ENCODE results near the gene CBLB.

Gene CBLB

DNA sequence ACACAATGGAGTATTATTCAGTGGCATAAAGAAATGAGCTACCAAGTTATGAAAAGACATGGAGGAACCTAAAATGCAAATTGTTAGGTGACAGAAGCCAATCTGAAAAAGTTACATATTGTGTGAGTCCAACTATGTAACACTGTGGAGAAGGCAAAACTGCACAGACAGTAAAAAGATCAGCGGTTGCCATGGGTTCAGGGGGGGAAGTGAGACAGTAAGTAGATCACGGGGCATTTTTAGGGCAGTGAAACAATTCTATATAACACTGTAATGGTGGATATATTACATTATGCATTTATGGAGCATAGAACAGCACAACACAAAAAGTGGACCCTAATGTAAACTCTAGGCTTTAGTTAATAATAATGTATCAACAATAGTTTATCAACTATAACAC, 17.6 kb downstream of the CBLB start:
- no peak overlapping the region for H3K4me3 ChIP-seq (ENCODE audit: low read length)
- DNase-seq (ENCODE audit: low read depth, low spot score), result no peak

- no peak overlapping the region for H3K4me3 ChIP-seq (ENCODE audit: low read length)
- DNase-seq (ENCODE audit: low read depth, low spot score), result no peak
These were observed 18.2 kb downstream of the CBLB start for GRCh38 chr3:105850593-105850992.

DNA sequence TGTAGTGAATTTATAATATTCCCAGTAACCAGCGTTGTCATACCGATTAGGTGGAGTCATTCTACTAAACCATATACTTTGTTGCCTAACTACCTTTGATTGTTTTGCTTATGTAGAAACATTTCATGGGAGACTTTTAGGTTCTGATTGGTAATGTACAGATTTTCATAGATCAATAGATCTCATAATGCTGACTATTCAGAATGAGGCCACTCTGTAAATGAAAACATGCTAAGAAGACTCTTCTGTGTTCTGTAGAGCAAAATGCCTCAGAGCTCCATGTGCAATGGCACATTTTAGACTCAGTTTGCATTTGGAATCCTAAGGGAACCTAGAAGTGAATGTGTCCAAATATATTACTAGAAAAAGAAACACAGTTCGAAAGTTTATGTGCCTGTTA, 20.0 kb downstream of the CBLB start:
- no peak overlapping the region for H3K4me3 ChIP-seq (ENCODE audit: low read length)
- DNase-seq (ENCODE audit: low read depth, low spot score), result no peak

DNA sequence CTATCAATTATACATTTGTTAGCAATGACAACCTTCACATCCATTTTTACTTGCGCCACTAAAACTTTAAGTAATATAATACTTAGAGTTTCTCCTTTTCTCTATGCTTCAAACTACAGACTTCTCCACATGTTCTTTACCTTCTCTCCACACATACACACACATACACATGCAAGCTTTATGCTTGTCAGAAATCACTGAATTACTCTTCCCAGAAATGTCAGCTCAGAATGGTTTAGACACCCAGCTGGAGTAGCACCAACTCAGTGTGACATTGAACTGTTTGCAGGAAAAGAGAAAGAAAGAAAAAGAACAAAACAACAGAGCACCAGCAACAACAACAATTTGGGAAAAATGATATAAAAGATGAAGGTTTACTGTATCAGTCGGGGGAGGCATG, 20.9 kb downstream of the CBLB start:
- no peak for DNase-seq (ENCODE audit: low read depth, low spot score)
- H3K4me3 ChIP-seq (ENCODE audit: low read length), result no peak overlapping the region

DNA sequence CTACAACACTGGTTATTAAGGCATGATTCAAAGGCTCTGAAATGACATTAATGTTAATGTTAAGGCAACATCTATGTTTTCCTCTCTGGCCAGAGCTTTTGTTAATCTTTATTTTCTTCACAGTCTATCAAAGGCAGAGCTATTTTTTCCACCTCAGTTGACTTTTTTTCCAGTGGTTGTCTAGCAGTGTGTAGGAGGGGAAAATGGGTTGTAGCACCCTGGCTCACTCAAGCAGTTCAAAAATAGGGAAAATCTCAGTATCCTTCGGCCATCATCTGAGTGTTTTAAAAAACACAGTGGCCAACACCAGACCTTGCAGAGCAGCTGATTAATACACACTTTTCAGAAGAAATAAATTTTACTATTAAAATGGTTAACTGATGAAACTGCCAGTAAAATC, 21.4 kb downstream of the CBLB start:
- no peak for DNase-seq (ENCODE audit: low read depth, low spot score)
- H3K4me3 ChIP-seq (ENCODE audit: low read length), result no peak overlapping the region

DNA sequence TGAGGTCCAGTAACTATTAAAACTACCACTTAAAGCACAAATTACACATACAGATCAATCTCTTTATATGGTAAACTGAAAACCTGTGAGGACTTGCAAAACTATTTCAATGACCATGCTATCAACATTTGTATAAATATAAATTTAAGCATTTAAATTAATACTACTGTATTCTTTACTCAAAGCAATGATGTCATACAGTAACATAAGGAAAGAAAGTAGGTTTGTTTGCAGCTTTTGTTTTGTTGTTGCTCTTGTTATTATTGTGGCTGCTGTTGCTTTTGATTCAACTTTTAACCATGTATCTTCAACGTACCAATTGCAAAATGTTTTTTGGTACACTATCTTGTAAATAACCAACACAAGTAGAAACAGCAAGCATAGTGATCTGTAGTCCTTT, 22.0 kb downstream of the CBLB start:
- DNase-seq (ENCODE audit: low read depth, low spot score), result no peak
- H3K4me3 ChIP-seq (ENCODE audit: low read length), result no peak overlapping the region

GRCh38 chr3:105845488-105845887, 23.3 kb downstream of the CBLB start:
- no peak for DNase-seq (ENCODE audit: low read depth, low spot score)

DNA sequence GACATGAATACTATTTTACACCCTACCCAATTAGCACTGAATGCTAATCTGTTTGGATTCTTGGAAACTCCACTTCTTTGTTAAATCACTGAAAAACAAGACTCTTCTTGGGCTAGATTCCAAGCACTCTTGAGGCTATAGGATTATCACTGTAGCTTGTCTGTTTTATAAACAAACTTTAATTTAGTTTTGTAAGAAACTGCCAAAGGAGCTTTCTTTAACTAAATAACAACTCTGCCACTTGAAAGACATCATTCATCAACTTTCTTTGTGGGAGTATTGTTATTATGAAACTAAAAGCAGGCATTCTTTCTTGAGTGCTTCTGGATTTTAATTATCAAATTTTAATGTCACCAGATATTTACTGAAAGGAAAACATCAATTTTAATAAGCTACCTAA, 24.1 kb downstream of the CBLB start:
- no peak overlapping the region for H3K4me3 ChIP-seq (ENCODE audit: low read length)
- DNase-seq (ENCODE audit: low read depth, low spot score), result no peak

More at GRCh38 chr3:105845488-105845887, 23.3 kb downstream of the CBLB start:
- H3K4me3 ChIP-seq (ENCODE audit: low read length), result no peak overlapping the region

GRCh38 chr3:105843994-105844393, 24.8 kb downstream of the CBLB start:
- no peak overlapping the region for H3K4me3 ChIP-seq (ENCODE audit: low read length)
- no peak for DNase-seq (ENCODE audit: low read depth, low spot score)

DNA sequence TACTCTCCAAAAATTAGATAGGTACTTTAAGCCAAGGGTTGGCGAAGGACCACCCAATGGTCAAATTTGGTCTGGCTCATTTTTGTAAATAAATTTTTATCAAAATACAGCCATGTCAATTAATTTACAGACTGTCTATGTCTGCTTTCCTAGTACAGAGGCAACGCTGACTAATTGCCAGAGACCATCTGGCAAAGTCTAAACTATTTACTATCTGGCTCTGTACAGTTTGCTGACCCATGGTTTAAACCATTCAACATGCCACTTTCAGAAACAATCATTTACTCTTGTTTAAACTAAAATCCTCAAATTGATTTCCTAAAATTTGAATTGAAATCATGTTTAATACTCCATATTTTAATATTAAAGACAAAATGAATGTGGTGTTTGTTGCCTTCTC, 25.9 kb downstream of the CBLB start:
- H3K4me3 ChIP-seq (ENCODE audit: low read length), result no peak overlapping the region
- DNase-seq (ENCODE audit: low read depth, low spot score), result no peak

DNA sequence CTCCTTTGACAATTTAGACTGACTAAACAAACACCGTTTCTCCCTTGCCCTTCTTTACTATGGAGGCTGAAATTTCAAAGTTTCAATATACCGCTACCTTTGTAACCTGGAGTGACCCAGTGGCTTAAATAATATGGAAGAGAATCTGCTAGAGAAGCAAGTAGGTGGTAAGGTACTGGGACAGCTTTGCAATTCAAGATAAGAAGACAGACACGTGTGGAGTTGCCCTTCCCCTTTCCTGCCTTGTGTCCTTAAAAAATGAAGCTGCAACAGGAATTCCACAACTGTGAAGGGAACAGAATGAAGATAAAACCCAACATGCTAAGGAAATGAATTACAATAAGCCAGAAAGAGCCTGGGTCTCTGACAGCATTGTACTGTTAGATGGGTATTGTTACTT, 26.4 kb downstream of the CBLB start:
- DNase-seq (ENCODE audit: low read depth, low spot score), result no peak
- no peak overlapping the region for H3K4me3 ChIP-seq (ENCODE audit: low read length)

DNA sequence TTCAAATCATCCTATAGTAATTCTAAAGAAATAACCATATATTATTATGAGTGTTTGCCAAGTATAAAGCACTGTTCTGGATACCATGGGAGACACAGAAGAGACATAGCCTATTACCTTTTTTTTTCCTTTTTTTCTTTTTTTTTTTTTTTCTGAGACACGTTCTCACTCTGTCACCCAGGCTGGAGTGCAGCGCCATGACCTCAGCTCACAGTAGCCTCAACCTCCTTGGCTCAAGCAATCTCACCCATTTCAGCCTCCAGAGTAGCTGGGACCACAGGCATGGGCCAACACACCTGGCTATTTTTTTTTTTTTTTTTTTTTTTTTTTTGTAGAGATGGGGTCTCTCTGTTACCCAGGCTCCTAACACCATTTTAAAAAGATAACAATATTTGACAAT, 30.9 kb downstream of the CBLB start:
- no peak for DNase-seq (ENCODE audit: low read depth, low spot score)
- H3K4me3 ChIP-seq (ENCODE audit: low read length), result no peak overlapping the region

- no peak for DNase-seq (ENCODE audit: low read depth, low spot score)
These were observed 31.6 kb downstream of the CBLB start for GRCh38 chr3:105837143-105837740.

DNA sequence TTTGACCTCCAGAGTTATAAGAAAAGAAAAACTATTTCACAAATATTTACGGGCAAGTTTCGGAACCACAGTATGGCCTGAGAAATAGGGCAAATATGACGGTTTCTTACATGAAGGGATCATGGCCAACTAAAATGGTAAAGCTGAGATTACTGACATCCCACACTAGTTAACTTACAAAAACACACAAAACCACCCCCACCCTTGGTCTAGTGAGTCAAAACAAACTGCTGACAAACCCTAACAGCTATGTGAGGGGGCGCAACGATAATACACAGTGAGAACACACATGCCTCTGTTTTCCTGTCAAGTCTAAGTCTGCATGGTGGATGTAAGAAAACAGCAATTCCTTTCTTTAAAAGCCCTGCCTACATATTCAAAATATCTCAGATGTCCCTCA, 32.3 kb downstream of the CBLB start:
- no peak for DNase-seq (ENCODE audit: low read depth, low spot score)
- H3K4me3 ChIP-seq (ENCODE audit: low read length), result no peak overlapping the region

More at GRCh38 chr3:105837143-105837740, 31.6 kb downstream of the CBLB start:
- H3K4me3 ChIP-seq (ENCODE audit: low read length), result no peak overlapping the region

DNA sequence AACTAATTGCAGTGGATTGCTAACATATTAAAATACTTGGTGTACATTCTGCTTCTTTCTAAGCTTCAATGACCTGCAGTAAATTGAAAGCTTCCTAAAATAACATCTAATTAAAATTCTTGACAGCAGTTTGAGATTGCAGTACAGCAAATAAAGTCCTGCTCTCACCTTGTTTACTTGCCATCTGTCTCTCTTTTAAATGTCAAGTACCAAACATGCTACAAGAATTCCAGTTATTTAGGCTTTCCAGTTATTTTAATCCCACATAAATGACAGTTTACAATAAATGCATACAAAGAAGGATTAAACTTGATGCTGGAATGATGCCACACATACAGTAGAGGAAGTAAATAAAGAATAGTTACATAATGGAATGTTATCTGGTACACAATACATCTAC, 33.2 kb downstream of the CBLB start:
- DNase-seq (ENCODE audit: low read depth, low spot score), result no peak
- no peak overlapping the region for H3K4me3 ChIP-seq (ENCODE audit: low read length)

- H3K4me3 ChIP-seq (ENCODE audit: low read length), result no peak overlapping the region
- DNase-seq (ENCODE audit: low read depth, low spot score), result no peak
These were observed 34.0 kb downstream of the CBLB start for GRCh38 chr3:105834768-105835167.

DNA sequence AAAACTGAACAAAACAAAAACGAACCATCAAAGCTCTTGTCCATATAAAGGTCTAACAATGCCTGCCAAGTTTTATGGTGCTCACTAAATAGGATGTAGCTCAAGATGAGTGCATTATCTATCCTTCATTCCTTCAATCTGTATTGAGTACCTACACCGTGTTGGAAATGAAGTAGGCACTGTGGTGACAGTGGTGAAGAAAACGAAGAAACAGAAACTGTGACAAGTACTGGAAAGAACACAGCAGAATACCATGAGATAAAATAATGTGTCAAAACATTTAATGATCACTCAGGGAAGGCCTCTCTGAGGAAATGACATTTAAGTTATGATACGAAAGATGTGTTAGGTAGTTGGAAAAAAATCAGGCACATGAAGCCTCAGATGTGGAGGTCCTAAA, 36.2 kb downstream of the CBLB start:
- no peak overlapping the region for H3K4me3 ChIP-seq (ENCODE audit: low read length)
- DNase-seq (ENCODE audit: low read depth, low spot score), result no peak

GRCh38 chr3:105830836-105831235, 38.0 kb downstream of the CBLB start:
- no peak for DNase-seq (ENCODE audit: low read depth, low spot score)
- no peak overlapping the region for H3K4me3 ChIP-seq (ENCODE audit: low read length)

DNA sequence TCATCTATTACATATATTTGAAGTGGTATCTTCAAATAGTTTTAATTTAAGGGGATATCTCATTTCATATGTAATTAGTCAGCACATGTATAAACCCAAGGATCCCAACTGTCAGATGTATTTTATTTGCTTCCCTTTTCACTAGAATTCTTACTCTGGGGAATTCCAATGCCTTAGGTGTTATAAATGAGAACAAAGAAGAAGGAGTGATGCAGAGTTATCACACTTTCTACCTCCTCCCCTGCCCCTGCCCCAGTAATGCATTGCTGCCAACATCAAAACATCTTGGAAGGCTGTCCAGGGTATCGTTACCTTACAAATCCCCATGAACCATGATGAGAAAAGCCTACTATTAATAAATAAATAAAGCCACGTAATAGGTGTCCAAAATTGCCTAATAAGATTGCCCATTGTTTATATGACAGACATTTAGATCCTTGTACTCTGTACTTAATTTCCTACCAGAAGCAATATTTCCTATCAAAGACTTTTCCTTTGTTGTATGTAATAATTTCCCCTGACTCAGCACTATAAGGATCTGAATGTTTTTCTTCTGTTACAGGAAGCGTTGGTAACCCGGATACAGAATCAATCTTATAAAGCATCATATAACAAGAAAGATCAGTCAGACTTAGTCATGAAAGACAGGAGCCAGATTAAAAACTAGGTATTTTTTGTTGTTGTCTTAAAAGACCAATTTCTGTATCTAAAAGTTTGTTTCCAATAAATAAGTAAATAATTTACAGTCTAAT, 38.8 kb downstream of the CBLB start:
- no peak for DNase-seq (ENCODE audit: low read depth, low spot score)
- no peak overlapping the region for H3K4me3 ChIP-seq (ENCODE audit: low read length)

DNA sequence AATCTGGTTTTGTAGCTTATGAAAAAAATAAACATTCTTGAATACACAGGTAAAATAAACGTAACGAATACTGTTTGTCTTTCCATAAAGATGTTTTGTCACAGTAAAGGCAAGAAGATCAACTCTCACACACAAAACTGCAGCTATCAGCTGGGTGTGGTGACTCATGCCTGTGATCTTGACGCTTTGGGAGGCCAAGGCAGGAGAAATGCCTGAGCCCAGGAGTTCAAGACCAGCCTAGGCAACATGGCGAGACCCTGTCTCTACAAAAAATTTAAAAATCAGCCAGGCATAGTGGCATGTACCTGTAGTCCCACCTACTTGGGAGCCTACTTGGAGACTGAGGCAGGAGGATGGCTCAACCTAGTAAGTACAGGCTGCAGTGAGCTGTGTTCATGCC, 39.6 kb downstream of the CBLB start:
- DNase-seq (ENCODE audit: low read depth, low spot score), result no peak
- H3K4me3 ChIP-seq (ENCODE audit: low read length), result no peak overlapping the region

DNA sequence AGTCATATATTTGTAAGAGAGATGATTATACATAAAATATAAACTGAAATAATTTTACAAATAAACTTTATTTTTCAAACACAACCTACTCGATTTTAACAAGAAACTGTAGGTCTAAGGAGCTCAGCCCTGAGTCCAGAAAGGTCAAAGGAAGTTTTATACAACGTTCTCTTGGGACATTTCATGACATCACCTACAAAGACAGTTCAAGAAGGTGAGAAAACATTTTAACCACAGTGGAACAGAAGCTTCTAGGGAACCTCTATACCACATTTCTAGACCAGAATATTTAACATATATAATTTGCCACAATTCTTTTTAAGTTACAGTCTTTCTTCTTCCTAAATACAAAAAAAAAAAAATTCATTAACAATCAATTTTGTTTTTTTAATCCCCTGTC, 40.1 kb downstream of the CBLB start:
- no peak for DNase-seq (ENCODE audit: low read depth, low spot score)
- no peak overlapping the region for H3K4me3 ChIP-seq (ENCODE audit: low read length)
